Stomach smooth muscle (tissue), 2 donors: ENCODE data around the gene YAP1.

Experiments
- H3K27ac ChIP-seq: one replicate; pipeline ENCODE4 v1.7.0; 2013; ENCODE audit warnings: mild to moderate bottlenecking, low read length, inconsistent platforms
- H3K27me3 ChIP-seq, 2 donors: one replicate each; pipeline ENCODE4 v1.7.0; 2013; ENCODE audit warnings: low read length in 2 of 2; ENCODE audit not compliant: insufficient read depth in 2 of 2, control insufficient read depth in 1 of 2
- H3K36me3 ChIP-seq, 2 donors: one replicate each; pipeline ENCODE4 v1.7.0; 2013; ENCODE audit warnings: low read length in 2 of 2; ENCODE audit not compliant: control insufficient read depth in 2 of 2, insufficient read depth in 2 of 2
- H3K4me1 ChIP-seq: one replicate; pipeline ENCODE4 v1.7.0; 2013; ENCODE audit warnings: low read length; ENCODE audit not compliant: control insufficient read depth, insufficient read depth
- H3K4me3 ChIP-seq, 2 donors: one replicate each; pipeline ENCODE4 v1.7.0; 2013; ENCODE audit warnings: low read length in 2 of 2
- H3K9ac ChIP-seq, 2 donors: one replicate each; pipeline ENCODE4 v1.7.0; 2013; ENCODE audit warnings: low read length in 2 of 2, mild to moderate bottlenecking in 1 of 2
- H3K9me3 ChIP-seq, 2 donors: one replicate each; pipeline ENCODE4 v1.7.0; 2013; ENCODE audit warnings: low read length in 2 of 2; ENCODE audit not compliant: control insufficient read depth in 2 of 2
- donor health status: healthy.
- donor health status: Pancreatic carcinoma.

Gene YAP1

DNA sequence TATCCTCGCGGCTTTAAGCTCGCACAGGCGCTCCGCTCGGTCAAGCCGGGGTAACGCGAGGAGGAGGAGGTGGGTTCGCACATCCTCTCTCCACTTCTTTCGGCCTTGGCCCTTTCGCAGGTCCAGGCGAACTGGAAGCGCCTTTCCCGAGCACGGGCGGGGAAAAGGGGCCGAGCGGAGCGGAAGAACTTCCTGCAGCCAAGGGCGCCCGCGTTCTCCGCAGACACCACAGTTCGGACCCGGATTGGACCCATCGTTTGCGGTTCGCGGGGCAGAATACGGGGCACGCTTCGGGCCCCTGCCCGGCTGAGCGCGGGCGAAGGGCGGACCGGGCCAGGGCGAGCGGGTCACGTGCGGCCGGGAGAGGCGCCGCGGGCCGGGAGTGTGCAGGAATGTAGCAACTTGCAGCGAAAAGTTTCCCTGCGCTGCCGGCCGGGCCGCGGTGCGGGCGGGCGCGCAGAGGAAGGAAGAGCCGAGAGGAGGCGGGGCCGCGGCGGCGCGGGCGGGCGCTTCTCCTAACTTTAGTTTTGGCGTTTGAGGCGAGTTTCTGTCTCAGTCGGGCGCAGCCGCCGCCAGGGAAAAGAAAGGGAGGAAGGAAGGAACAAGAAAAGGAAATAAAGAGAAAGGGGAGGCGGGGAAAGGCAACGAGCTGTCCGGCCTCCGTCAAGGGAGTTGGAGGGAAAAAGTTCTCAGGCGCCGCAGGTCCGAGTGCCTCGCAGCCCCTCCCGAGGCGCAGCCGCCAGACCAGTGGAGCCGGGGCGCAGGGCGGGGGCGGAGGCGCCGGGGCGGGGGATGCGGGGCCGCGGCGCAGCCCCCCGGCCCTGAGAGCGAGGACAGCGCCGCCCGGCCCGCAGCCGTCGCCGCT, at the start of gene YAP1:
Gene YAP1 (plus strand): TSS at position 552 of the 865 bp plus-strand sequence. CDS start 402 bp downstream, outside the sequence.
- peaks cover 4% of the 10 kb centered on the region for H3K4me1 ChIP-seq
- peak within 1 kb of the TSS; percentile 88 for H3K27ac ChIP-seq
- no peaks in the 10 kb centered on the region for H3K36me3 ChIP-seq
- no peaks in the 10 kb centered on the region for H3K9me3 ChIP-seq
- H3K4me3 ChIP-seq: peak within 1 kb of the TSS; percentile 88 to 94
- peak within 1 kb of the TSS; percentile 87 to 91 for H3K9ac ChIP-seq
- H3K27me3 ChIP-seq: no peaks in the 10 kb centered on the region

DNA sequence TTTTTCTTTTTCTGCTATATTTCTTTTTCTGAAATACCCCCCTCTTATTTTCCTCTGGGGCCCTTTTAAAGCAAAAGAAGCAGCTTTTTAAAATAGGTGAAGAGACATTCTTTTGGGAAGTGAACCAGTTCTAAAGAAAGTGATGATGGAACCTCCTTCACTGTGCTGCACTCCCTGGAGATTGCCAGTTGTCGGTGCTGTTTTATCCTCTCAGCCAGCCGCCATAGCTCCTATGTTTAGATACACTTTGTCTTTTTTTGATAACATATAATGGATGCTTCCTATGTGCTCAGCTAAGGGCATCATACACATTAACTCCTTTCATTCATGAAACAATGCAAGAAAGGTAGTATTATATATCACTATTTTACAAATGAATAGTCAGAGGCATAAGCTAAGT, 49.0 kb upstream of the YAP1 start:
- Histone ChIP-seq H3K4me1 (no peaks in the 10 kb centered on the region), H3K9me3 (no peaks in the 10 kb centered on the region), H3K36me3 (no peaks in the 10 kb centered on the region), H3K4me3 (no peak overlapping the region), H3K27ac (no peak overlapping the region), H3K9ac (no peak overlapping the region), H3K27me3 (no peaks in the 10 kb centered on the region)

- Histone ChIP-seq H3K27me3 (no peaks in the 10 kb centered on the region), H3K27ac (no peak overlapping the region), H3K9me3 (no peaks in the 10 kb centered on the region), H3K4me1 (no peaks in the 10 kb centered on the region), H3K36me3 (no peaks in the 10 kb centered on the region), H3K9ac (no peak overlapping the region), H3K4me3 (no peak overlapping the region)
Measured at GRCh38 chr11:102062106-102062505, 48.1 kb upstream of the YAP1 start.

- H3K4me3 ChIP-seq: no peak overlapping the region
- no peaks in the 10 kb centered on the region for H3K4me1 ChIP-seq
- no peak overlapping the region for H3K27ac ChIP-seq
- no peaks in the 10 kb centered on the region for H3K9me3 ChIP-seq
- no peak overlapping the region for H3K9ac ChIP-seq
- H3K27me3 ChIP-seq: no peaks in the 10 kb centered on the region
- H3K36me3 ChIP-seq: no peaks in the 10 kb centered on the region
Measured at GRCh38 chr11:102064316-102064715, 45.9 kb upstream of the YAP1 start.

- Histone ChIP-seq H3K27ac (no peak overlapping the region), H3K36me3 (no peaks in the 10 kb centered on the region), H3K4me3 (no peak overlapping the region), H3K9ac (no peak overlapping the region), H3K9me3 (peaks cover 2 to 10% of the 10 kb centered on the region in 2 donors), H3K4me1 (no peaks in the 10 kb centered on the region), H3K27me3 (no peaks in the 10 kb centered on the region)
Measured at GRCh38 chr11:102070766-102071165, 39.5 kb upstream of the YAP1 start.

GRCh38 chr11:102071497-102072472, 38.5 kb upstream of the YAP1 start:
- Histone ChIP-seq H3K27me3 (no peaks in the 10 kb centered on the region), H3K9me3 (peaks cover 2 to 10% of the 10 kb centered on the region in 2 donors), H3K36me3 (no peaks in the 10 kb centered on the region), H3K4me1 (no peaks in the 10 kb centered on the region), H3K4me3 (no peak overlapping the region), H3K27ac (no peak overlapping the region), H3K9ac (no peak overlapping the region)

- peaks cover 2 to 10% of the 10 kb centered on the region in 2 donors for H3K9me3 ChIP-seq
- H3K27me3 ChIP-seq: no peaks in the 10 kb centered on the region
- no peaks in the 10 kb centered on the region for H3K36me3 ChIP-seq
- H3K9ac ChIP-seq: no peak overlapping the region
- H3K27ac ChIP-seq: no peak overlapping the region
- no peaks in the 10 kb centered on the region for H3K4me1 ChIP-seq
- H3K4me3 ChIP-seq: no peak overlapping the region
Measured at GRCh38 chr11:102073253-102073652, 37.0 kb upstream of the YAP1 start.

- H3K27me3 ChIP-seq: no peaks in the 10 kb centered on the region
- H3K36me3 ChIP-seq: no peaks in the 10 kb centered on the region
- H3K4me1 ChIP-seq: no peaks in the 10 kb centered on the region
- no peak overlapping the region for H3K27ac ChIP-seq
- H3K9me3 ChIP-seq: no peaks in the 10 kb centered on the region
- H3K9ac ChIP-seq: no peak overlapping the region
- H3K4me3 ChIP-seq: no peak overlapping the region
Measured at GRCh38 chr11:102079625-102080024, 30.6 kb upstream of the YAP1 start.

- Histone ChIP-seq H3K4me1 (no peaks in the 10 kb centered on the region), H3K9ac (no peak overlapping the region), H3K27ac (no peak overlapping the region), H3K27me3 (no peaks in the 10 kb centered on the region), H3K36me3 (no peaks in the 10 kb centered on the region), H3K4me3 (no peak overlapping the region), H3K9me3 (no peaks in the 10 kb centered on the region)
Measured at GRCh38 chr11:102081313-102081712, 28.9 kb upstream of the YAP1 start.

GRCh38 chr11:102085864-102086551, 24.2 kb upstream of the YAP1 start:
- no peak overlapping the region for H3K27ac ChIP-seq
- H3K4me3 ChIP-seq: no peak overlapping the region
- no peaks in the 10 kb centered on the region for H3K27me3 ChIP-seq
- H3K9ac ChIP-seq: no peak overlapping the region
- H3K4me1 ChIP-seq: no peaks in the 10 kb centered on the region
- H3K36me3 ChIP-seq: no peaks in the 10 kb centered on the region
- H3K9me3 ChIP-seq: no peaks in the 10 kb centered on the region
